Stimulated activated CD8-positive, alpha-beta memory T cell treated with anti-CD3 and anti-CD28 coated beads, Interleukin-12 subunit alpha, Interleukin-12 subunit beta, amount 100 ng/mL, for 1 hour (primary cell): ENCODE measurements around the gene SDR42E2.
"Not testable (repeated sequence)": the region's sequence is repeated elsewhere in the genome, so short reads cannot be mapped to it uniquely, and the experiment has no call there.

Source experiments
- DNase-seq: peaks from one replicate; pipeline ENCODE4 v3.0.0-alpha.2; 2020; ENCODE audit warnings: low read depth

SDR42E2 gene

DNA sequence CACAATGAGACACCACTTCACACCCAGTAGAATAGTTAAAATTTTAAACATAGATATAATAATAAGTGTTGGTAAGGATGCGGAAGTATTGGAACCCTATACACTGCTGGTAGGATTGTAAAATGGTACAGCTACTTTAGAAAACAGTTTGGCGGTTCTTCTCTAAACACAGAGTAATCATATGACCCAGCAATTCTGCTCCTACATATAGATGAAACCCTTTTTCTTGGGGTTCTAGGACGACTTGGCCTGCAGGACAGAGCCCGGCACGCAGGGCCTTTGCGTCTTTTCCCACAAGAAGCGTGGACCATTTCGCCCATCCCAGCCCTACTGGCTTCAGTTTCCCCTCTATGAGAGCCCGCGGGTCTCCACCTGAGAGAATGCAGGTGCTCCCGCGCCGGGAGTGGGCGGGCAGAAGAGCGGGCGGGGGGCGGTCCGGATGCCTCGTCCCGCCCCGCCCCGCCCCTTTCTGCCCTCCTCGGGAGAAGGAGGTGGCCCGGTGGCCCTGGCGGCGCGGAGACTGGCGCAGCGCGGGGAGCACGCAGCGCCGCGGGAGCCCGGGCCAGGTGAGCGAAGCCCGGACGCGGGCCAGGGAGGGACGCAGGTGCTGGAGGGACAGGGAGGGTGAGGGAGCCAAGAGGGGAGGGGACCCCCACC is at the start of gene SDR42E2:
Gene SDR42E2, plus strand, starts transcription at position 508 of the 657 bp plus-strand sequence. CDS start 3,077 bp downstream, outside the sequence.
- DNase-seq, result no peak

DNA sequence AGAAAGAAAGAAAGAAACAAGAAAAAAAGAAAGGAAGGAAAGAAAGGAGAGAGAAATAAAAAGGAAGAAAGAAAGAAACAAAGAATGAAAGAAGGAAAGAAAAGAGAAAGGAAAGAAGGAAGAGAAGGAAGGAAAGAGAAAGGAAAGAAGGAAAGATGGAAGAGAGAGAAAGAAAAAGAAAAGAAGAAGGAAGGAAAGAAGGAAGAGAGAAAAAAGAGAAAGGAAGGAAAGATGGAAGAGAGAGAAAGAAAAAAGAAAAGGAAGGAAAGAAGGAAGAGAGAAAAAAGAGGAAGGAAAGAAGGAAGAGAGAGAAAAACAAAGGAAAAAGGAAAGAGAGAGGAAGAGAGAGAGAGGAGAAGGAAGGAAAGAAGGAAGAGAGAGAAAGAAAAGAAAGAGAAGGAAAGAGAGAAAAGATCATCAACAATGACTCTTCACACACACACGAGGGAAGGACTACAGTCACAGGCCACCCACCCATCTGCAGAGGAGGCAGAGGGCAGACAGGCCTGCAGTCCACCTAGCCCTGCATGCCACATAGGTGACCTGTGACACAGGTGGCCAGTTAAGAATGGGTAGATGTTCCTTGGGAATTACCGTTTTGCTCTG is 46.1 kb upstream of the SDR42E2 start:
- no peak for DNase-seq

DNA sequence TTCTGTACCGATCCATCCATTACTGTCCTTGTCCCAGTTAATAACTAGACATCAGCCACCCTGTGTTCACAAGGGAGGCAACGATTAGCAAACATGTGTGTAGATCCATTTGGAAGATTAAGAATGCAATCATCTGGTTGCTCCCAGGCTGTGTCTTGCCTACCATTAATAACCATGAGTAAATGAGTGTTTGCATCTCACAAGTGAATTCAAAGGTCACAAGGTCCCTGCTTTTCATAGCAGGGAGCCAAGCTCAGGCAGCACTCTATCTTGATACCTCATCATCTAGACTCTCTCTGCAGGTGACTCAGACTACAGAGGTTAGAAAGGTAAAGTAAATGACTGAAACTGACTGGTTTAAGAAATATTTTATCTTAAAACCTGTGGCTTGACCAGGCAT is 44.7 kb upstream of the SDR42E2 start:
- DNase-seq, result no peak

DNA sequence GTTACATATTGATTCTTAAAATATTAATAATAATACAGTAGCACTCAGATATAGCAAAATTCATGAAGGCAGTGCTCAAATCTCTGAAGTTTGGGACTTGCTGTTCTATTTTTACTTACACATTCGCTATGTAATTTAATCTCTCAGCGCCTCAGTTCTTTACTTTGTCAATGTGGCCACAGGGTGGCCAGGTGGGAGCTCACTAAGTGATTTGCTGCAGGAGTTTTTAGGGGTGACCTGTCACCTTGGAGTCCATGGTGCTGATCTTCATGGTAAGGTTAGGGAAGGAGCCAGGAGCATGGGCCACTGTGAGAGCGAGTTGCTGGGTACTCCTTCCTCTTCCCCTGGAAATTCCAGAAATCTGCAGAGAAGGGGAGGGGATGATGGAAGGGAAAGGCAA is 41.9 kb upstream of the SDR42E2 start:
- DNase-seq, result no peak

DNA sequence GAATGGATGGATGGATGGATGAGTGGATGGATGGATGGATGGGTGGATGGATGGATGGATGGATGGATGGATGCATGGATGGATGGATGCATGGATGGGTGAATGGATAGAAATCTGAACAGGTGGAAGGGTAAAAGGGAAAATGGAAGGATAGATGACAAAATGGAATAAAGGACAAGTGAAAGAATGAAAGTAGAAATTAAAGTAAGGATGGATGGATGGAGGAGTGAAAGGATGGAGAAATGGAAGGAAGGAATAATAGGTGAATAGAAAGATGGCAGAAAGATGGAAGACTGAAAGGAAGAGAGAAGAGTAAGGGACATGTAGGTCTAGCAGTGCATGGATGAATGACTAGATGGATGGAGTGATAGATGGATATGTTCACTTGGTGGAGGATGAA is 40.1 kb upstream of the SDR42E2 start:
- DNase-seq, result no peak

DNA sequence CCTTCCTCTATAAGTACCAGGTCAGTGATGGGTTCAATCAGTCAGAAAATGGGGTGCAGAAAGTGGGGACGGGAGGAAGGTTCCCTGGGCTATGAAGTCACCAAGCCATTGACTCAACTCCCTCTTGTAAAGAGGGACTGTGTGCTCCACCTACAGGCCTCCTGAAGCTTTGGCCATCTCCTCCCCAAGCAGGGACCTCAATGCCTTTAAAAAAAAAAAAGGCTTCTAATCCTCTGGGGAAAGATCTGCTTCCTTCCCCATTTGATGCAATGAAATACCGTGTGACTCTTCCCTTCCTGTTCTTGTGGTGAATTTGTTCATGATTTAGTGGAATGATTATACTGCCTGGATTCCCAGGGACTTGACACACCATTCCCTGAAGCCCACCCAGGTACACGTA is 39.2 kb upstream of the SDR42E2 start:
- DNase-seq, result no peak

DNA sequence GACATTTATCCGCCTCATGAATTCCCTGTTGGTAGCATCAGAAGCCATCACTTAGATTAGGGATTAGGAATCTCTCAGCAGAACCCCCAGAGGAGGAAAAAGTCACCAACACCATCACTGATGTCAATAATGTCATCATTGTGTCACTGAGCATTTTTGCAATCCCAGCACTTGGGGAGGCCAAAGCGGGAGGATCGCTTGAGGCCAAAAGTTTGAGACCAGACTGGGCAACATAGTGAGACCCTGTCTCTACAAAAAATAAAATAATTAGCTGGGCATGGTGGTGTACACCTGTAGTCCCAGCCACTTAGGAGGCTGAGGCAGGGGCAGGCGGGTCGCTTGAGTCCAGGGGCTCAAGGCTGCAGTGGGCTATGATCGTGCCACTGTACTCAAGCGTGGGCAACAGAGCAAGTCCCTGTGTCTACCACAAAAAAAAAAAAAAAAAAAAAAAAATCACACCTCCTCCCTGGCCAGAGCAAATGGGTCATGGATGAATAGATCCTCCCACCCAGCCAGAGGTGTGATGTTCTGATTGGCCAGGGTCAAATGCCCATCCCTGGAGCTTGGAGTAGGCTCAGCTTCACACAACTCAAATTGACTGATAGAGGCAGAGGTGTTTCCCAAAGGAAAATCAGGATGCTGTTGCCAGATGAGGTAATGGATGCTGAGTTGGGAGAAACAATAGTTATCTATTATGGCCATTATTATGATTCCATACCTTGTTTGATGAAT is 38.4 kb upstream of the SDR42E2 start:
- DNase-seq, result no peak

DNA sequence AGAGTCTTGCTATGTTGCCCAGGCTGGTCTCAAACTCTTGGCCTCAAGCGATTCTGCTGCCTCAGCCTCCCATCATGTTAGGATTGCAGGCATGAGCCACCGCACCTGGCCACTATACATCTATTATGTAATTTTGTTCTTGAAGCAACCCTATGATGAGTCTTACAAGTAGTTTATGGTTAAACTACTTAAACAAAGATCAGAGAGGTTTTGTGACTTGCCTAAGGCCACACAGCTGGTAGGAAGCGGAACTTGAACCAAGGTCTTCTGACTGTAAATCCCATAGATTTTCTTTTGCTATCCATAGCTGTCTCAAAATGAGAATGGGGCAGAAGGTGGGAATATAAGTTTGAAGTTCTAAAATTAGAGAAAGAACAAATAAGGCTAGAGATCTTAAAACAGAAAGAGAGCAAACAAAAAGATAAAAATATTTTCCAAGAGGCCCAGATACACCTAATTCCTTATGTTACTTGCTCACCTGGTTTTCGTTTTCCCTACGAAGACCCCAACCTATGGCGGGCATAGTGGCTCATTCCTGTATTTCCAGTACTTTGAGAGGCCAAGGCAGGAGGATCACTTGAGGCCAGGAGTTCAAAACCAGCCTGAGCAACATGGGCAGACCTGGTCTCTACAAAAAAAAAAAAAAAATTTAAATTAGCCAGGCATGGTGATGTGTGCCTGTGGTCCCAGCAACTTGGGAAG is 37.6 kb upstream of the SDR42E2 start:
- DNase-seq, result no peak

DNA sequence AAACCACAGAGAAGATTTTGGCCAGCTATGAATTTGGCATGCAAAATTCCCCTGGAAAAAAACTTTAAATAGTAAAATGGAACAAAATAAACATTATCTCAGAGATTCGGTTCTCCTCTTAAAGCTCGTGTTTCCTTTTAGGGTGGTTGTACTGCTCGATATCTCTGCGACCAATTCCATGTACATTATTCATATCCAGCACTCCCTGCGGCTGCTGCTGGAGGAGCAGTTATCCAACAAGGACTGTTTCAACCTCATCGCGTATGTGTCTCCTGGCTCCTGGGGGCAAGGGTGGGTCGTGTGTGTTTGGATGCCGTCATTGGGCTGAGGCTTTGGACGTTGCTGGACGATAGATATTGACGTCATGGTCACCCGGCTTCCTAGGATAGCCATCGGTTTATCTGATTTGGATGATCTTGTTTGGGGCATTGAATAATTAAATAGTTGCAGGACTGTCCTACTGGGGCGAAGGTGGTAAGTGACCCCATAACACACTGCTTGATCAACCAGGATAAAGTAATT is 36.2 kb upstream of the SDR42E2 start:
- no peak for DNase-seq

DNA sequence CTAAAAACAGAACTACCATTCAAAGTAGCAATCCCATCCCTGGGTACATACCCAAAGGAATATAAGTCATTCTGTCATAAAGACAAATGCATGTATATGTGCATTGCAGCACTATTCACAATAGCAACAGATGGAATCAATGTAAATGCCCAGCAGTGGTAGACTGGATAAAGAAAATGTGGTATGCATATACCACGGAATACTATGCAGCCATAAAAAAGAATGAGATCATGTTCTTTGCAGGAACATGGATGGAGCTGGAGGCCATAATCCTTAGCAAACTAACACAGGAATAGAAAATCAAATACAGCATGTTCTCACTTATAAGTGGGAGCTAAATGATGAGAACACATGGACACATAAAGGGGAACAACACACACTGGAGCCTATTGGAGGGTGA is 33.8 kb upstream of the SDR42E2 start:
- not testable (repeated sequence) for DNase-seq

DNA sequence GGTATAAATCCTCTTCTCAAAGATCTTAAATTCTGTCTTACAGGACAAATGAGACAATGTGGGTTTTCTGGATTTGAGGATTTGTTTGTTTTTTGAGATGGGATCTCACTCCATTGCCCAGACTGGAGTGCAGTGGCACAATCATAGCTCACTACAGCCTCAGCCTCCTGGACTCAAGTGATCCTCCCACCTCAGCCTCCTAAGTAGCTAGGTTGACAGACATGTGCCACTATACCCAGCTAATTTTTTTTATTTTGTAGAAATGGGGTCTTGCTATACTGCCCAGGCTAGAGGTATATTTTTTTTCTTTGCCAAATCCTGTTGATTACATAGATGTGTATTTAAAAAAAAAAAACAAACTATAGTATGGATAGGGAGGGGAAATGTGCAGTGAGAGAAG is 31.8 kb upstream of the SDR42E2 start:
- DNase-seq, result no peak

DNA sequence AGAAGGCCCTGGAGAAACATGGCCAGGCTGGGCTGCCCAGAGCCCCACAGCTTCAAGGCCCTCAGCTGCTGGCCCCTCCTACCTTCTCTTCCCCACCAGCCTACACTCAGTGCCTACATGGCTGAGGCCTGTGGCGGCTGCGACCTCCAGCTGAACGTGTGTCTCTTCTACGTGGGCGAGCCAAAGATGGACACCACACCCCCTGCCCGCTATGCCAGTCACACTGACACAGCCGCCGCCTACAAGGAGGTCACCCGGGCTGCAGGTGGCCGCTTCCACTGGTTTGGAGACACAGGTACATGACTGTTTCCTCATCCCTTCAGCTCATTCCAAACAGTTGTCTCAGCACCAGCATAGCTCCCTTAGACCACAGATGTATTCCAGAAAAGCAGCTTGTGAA is 29.5 kb upstream of the SDR42E2 start:
- no peak for DNase-seq

DNA sequence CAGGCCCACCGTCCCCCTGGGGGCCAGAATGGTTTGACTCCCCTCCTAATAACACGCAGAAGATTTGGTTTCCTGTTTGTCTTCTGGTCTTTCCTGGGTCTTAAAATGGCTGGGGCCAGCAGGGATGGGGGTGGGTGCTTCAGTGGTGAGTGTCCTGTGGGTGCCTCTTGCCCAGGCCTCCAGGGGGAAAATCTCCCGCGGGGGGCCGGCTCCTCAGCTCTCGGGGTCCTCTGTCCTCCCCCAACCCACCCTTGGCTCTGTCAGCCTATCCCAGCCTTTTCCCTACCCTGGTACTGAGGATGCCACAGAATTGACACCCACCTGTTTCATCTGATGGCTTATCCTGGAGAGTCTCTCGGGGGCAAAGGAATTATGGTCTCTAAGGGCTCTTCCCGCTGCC is 23.8 kb upstream of the SDR42E2 start:
- no peak for DNase-seq

DNA sequence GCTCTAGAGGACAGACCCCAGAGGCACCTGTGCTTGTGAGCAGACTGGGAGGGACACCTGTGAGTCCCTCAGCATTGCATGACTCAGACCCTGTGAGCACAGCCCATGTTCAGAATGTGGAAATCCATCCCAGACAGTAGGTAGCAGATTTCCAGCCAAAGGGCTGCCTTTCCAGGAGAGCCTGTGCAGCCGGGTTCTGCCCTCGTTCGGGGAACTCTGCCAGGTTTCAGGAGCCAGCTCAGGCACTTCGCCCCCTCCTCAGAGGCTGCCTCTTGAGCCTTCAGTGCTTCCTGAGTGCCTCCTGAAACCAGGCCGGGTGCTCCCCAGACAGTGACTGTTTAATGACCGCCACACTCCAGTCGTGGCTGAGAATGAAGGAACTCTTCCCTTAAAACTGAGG is 23.3 kb upstream of the SDR42E2 start:
- DNase-seq, result no peak

DNA sequence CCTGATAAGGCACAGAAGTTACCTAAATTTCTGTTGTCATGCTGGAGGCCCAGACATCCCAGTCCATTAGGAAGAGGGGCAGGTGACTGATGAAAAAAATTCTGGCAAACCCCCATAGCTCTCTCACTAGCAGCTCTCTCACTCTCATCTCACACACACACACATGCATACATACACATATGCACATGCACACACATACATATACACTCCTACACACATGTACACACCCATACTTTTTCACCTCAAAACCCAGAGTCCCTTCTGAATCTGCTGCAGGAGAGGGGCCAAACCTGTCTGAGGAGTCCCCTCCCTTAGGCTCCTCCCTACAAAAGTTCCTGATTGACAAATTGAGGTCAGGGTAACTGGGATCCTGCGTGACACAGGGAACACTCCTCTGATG is 22.6 kb upstream of the SDR42E2 start:
- no peak for DNase-seq

DNA sequence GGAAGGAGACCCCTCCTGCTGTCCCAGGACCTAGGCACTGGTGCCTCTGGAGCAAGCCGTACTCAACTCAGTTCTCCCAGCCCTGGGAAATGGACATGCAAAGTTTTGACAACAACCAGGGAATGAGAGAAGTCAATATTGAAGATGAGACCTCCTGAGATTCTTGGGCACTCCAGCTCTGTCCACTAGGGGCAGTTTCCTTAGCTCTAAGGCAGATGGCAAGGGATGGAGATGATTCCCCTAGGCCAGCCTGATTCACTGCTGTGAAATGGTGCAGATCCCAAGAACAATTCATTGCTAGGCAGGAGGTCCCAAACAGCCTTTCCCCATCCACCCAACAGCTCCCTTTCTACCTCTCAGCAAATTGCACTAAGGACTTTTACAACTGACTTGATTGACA is 20.5 kb upstream of the SDR42E2 start:
- DNase-seq, result no peak

DNA sequence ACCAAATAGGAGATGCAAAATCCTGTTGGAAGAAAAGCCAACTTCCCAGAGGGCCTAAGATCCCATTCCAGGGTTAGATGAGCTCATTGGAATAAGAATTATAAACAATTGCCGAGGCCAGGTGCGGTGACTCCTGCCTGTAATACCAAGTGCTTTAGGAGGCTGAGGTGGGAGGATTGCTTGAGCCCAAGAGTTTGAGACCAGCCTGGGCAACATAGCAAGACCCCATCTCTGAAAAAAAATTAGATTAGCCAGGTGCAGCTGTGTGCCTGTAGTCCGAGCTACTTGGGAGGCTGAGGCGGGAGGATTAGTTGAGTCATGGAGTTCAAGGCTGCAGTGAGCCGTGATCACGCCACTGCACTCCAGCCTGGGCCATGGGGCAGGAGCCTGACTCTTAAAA is 17.8 kb upstream of the SDR42E2 start:
- DNase-seq, result no peak

DNA sequence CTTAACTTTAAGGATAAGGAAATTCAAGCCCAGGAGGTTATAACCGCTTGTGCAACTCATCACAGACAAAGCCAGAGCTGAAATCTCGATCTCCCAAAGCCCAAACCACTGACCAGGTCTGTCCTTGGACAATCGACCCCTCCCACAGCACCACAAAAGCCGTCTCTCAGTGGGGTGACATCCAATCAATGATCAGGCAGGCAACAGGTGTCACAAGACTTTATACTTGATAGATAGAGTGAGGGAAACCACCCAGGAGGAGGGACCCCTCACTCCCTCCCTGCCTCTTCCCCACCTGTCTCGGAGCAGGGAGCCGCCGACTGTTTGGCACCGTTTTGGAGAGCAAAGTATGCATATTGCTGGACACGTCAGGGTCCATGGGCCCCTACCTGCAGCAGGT is 14.5 kb upstream of the SDR42E2 start:
- no peak for DNase-seq

DNA sequence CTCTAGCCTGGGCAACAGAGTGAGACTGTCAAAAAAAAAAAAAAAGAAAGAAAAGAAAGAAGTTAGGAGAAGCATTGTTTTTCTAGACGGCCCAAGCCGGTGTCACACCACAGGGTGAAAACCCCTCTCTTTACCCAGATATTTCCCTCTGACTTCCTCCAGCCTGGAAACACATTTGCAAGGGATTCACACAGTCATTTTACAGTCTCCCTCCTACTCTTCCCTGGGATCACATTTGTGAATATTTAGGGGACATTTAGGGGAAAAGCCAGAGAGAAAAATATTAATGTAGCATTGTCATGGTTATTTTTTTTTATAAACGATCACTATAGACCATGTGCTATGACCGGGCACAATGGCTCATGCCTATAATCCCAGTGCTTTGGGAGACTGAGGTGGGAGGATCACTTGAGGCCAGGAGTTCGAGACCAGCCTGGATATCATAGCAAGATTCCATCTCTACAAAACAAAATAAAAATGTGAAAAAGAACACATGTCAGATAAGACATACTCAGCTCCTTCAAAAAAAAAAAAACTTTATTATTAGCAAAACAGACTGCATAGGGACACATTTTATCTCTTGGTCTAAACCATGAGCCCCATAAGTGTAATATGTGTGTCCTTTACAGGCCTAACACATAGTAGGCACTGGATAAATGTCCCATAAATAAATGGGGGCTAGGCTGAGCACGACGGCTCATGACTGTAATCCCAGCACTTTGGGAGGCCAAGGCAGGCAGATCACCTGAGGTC is 10.9 kb upstream of the SDR42E2 start:
- no peak for DNase-seq

DNA sequence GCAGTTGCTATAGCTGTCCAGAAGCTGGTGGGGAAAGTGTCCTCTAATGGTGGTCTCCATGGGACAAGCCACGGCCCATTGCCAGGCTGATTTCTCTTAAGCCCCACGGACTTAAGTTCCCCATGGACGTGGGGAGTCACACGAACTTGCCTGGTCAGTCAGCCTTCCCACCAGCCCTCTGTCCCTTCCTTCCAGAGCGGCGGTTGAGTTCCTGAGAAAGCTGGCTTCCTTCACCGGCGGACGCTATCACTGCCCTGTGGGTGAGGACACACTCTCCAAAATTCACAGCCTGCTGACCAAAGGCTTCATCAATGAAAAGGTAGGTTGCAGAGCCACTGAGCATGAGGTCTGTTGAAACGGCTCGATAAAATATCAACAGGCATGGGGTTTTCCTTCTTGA is 10.0 kb upstream of the SDR42E2 start:
- DNase-seq, result no peak

DNA sequence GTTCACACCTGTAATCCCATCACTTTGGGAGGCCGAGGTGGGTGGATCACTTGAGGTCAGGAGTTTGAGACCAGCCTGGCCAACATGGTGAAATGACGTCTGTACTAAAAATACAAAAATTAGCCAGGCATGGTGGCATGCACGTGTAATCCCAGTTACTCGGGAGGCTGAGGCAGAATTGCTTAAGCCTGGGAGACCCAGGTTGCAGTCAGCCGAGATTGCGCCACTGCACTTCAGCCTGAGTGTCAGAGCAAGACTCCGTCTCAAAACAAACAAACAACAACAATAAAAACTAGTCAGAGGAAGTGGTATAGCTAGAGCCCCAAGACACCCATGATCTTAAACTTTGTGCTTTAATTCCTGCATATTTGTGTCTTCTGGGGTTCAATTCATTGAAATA is 9.2 kb upstream of the SDR42E2 start:
- not testable (repeated sequence) for DNase-seq

DNA sequence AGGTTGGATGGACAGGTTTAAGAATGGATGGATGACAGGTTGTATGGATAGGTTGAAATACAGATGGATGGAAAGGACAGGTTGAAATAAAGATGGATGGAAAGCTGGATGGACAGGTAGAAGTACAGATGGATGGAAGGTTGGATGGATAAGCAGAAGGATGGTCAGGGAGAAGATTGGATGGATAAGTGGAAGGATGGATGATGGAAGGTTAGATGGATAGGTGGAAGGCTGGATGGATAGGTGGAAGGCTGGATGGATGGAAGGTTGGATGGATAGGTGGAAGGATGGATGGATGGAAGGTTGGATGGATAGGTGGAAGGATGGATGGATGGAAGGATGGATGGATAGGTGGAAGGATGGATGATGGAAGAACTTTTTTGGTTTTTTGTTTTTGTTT is 905 bp upstream of the SDR42E2 start:
- no peak for DNase-seq
